GM21737 (cell line): ENCODE results near the gene ALDH5A1.

Experiments
- ATAC-seq: cut with Tn5 transposase; IDR thresholded peaks from one replicate; pipeline ENCODE4 v1.9.1; 2021; ENCODE audit warnings: mild to moderate bottlenecking, moderate library complexity; ENCODE audit not compliant: unreplicated experiment

The ALDH5A1 gene

GRCh38 chr6:24522228-24523176 lies 27.7 kb downstream of the ALDH5A1 start:
- peak; percentile 38 for ATAC-seq

DNA sequence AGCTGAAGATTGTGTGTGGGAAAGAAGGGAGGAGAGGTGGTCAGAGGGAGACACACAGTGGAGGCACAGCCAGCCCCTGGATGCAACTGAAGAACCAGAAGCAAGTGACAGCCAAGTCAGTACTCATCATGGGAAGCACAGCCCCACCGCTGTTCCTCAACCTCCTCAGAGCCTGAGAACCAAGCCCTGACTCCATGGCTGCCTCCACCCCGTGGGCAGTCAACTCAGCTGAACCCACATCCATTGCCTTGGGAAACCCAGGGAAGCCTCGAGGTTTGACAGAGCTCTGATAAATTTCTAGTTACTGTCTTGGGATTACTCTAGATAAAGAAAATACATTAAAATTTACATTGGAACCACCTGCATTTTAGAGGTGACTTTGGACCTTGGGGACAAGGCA lies 29.6 kb downstream of the ALDH5A1 start:
- ATAC-seq, result no peak

GRCh38 chr6:24524805-24525204 lies 30.0 kb downstream of the ALDH5A1 start:
- ATAC-seq, result no peak

- no peak for ATAC-seq
These were observed 35.2 kb downstream of the ALDH5A1 start for GRCh38 chr6:24529985-24530384.

DNA sequence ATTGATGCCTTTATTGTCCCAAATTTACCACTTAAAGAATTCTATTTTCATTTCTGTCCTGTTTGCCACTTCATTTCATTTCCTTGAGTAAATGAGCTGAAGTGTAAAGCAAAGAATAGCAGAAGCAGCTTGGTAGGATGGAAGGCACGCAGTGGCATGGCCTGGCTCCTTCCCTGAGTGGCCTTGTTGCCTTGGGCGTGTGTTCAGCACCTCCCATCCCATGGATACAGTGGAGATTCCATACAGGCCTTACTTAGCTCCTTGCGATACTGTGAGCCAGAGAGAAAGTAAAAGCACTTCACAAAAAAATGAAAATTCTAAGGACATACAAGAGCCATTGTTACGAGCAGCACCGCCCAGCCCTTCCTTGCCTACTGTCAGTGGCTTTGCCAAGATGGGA lies 39.6 kb downstream of the ALDH5A1 start:
- no peak for ATAC-seq

DNA sequence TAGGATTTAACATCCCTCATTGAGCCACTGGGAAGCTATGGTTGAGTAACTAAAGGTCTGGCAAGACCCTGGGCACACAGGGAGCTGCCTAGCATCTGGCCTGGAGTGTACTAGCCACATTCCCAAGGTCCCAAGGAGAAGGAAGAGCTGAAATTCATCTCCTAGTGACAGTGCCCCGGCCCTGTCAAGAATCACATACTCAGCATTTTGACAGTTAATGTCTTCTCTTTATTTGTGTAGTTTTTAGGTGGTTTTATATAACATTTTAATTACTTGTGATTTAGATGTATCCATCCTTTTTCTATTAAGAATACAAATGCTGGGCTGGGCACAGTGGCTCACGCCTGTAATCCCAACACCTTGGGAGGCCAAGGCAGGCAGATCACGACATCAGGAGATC lies 40.4 kb downstream of the ALDH5A1 start:
- ATAC-seq, result no peak

DNA sequence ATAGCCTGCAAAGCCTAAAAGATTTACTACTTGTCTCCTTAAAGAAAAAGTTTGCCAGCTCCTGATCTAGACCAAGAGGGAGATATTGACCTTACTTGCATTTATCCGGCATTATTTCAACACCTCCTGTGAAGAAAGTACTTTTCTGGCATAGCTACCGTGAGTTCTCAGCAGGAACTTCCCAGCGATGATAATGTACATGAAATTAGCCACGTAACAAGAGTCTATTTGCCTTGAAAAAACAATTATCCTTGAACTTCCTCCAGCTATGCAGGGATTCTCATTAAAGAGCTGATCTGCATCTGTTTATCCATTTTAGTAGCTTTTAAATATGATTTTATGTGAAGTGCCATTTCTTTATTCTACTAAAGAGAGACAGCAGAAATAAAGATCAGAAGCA lies 41.7 kb downstream of the ALDH5A1 start:
- ATAC-seq, result no peak

GRCh38 chr6:24537082-24537699 lies 42.4 kb downstream of the ALDH5A1 start:
- ATAC-seq, result no peak

DNA sequence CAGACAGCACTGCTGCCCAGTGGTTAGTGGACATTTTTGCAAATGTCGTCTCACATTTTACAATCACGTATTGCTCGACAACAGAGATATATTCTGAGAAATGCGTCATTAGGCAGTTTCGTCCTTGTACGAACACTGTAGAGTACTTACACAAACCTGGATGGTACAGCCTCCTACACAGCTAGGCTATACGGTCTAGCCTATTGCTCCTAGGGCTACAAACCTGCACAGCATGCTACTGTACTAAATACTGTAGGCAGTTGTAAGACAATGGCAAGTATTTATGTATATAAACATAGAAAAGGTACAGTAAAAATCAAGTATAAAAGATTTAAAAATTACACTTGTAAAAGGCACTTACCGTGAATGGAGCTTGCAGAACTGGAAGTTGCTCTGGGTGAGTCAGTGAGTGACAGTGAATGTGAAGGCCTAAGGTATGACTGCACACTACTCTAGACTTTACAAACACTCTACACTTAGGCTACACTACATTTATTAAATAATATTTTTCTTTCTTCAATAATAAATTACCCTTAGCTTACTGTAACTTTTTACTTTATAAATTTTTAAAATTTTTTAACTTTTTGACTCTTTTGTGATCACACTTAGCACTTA lies 43.1 kb downstream of the ALDH5A1 start:
- no peak for ATAC-seq

GRCh38 chr6:24539416-24539815 lies 44.6 kb downstream of the ALDH5A1 start:
- ATAC-seq, result no peak

GRCh38 chr6:24540197-24540596 lies 45.4 kb downstream of the ALDH5A1 start:
- no peak for ATAC-seq

DNA sequence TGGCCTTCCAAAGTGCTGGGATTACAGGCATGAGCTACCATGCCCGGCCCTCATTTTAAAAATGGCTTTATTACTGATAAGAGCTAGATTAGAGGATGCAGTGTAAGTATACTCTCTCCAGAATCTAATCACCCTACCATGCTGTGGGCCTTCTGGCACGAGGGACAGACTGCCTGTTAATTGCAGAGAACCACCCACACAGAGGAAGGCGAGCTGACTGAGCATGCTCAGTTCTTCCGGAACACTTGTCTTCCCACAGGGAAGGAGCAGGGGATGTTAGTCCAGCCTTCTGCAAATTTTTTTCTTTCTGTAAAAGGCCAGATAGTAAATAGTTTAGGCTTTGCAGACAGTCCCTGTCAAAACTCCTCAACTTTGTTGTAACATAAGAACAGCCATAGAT lies 48.9 kb downstream of the ALDH5A1 start:
- ATAC-seq, result no peak

DNA sequence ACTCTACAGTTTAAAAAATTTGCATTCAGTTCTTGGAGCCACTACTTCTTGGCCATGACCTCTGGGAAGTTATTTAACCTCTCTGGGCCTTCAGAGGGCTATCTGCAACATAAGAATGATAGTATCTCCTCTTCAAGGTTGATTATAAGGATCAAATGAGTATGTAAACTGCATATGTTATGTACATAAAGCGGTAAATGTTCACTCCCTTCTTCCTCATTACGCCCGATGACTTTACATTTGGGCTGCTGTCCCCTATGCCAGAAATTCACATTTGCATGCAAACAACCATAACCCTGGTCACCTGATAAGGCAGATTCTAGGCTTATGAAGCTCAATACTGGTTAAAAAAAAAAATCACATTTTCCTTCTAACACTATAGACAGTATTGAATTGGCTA lies 50.4 kb downstream of the ALDH5A1 start:
- no peak for ATAC-seq

DNA sequence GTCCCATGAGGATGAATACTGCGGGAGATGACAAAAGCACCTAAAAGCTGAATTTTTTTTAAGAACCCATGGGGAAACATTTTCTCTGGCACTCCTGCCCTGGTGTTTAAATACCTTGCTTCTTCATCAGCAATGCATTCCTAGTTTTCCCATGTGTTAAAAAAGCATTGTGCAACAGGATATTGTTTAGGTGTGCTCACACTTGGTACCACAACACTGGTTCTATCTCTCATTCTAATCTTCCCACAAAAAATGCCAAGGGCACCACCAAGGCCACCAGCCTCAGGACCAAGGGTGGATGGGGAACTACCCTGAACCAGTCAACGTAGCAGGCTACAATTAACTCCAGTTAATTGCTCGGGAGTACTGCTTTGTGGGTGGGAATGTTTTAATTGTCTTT lies 50.9 kb downstream of the ALDH5A1 start:
- ATAC-seq, result no peak

- ATAC-seq, result no peak
These were observed 51.7 kb downstream of the ALDH5A1 start for GRCh38 chr6:24546439-24546838.

GRCh38 chr6:24547243-24547642 lies 52.5 kb downstream of the ALDH5A1 start:
- no peak for ATAC-seq

GRCh38 chr6:24549158-24549557 lies 54.4 kb downstream of the ALDH5A1 start:
- ATAC-seq, result no peak

GRCh38 chr6:24549674-24550353 lies 55.0 kb downstream of the ALDH5A1 start:
- ATAC-seq, result no peak

DNA sequence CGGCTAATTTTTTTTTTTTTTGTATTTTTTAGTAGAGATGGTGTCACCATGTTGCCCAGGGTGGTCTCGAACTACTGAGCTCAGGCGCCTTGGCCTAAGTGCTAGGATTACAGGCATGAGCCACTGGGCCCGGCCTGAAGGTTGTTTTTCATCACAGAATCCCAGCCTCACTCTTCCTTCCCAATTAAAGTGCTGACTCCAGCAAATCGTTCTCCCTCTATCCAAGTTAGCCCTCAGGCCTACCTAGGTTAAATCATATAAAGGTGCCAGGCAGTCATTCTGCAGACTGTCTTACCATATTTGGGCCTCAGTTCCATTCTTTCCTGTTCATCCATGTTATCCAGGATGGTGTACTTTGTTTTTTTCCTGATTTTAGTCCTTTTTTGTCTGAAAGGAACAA lies 56.4 kb downstream of the ALDH5A1 start:
- no peak for ATAC-seq

DNA sequence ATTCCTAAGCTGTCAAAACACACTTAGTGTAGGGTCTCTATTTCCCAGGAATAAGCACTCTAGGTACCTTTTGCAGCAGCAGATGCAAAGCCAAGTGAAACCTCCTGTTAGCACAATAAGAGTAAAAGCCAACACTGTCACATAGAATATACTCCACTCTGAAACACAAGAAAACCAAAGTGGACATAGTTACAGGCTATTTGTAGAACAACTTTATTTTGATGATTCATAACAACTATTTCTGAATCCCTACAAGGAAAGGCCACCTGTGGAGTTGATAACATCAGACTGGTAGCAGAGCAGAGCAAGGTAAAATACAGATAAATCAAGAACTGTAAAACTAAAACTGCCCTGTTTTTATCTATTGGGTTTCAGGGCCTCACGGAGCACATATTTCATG lies 59.7 kb downstream of the ALDH5A1 start:
- no peak for ATAC-seq

DNA sequence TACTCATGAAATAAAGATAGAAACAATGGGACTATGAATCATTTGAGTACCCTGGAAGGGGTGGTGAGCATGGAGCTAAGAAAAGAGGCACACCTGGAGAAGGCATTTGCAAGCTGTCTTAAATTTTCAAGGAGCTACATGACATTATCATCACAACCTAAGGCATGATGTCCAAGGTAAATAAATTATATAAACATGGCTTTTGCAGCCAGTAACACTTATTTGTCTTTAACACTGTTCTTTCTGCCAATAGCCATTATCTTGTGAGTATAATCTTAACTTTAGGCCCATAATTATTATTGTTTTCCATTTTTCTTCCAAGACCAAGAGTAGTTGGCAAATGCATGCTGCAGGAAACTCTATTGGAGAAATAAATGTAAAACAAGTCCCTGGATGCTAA lies 63.7 kb downstream of the ALDH5A1 start:
- no peak for ATAC-seq
